ENCODE data around the gene SLC10A1.

SLC10A1 gene

GRCh38 chr14:69808919-69809808, 12.1 kb upstream of the SLC10A1 start:
- DNase-seq: no peak

- no peak for DNase-seq
Observed at GRCh38 chr14:69807192-69807591, 10.2 kb upstream of the SLC10A1 start.

GRCh38 chr14:69804902-69805301, 7.9 kb upstream of the SLC10A1 start:
- DNase-seq: no peak

GRCh38 chr14:69803753-69804152, 6.7 kb upstream of the SLC10A1 start:
- no peak for DNase-seq

- no peak for DNase-seq
Observed at GRCh38 chr14:69798339-69798735, 1.3 kb upstream of the SLC10A1 start.

- DNase-seq: no peak
Observed at GRCh38 chr14:69797573-69798338, 715 bp upstream of the SLC10A1 start.

GRCh38 chr14:69795691-69796090, 1.4 kb downstream of the SLC10A1 start:
- no peak for DNase-seq

- DNase-seq: no peak
Observed at GRCh38 chr14:69794791-69795190, 2.2 kb downstream of the SLC10A1 start.

- no peak for DNase-seq
Observed at GRCh38 chr14:69792887-69793421, 4.1 kb downstream of the SLC10A1 start.

GRCh38 chr14:69789118-69789640, 7.9 kb downstream of the SLC10A1 start:
- no peak for DNase-seq

- DNase-seq: no peak
Observed at GRCh38 chr14:69786603-69787002, 10.4 kb downstream of the SLC10A1 start.

- no peak for DNase-seq
Observed at GRCh38 chr14:69784942-69785341, 12.1 kb downstream of the SLC10A1 start.

GRCh38 chr14:69780952-69781351, 16.1 kb downstream of the SLC10A1 start:
- no peak for DNase-seq

- no peak for DNase-seq
Observed at GRCh38 chr14:69780092-69780491, 16.9 kb downstream of the SLC10A1 start.

- no peak for DNase-seq
Observed at GRCh38 chr14:69779088-69779487, 18.0 kb downstream of the SLC10A1 start.

- DNase-seq: no peak
Observed at GRCh38 chr14:69776875-69777453, 20.1 kb downstream of the SLC10A1 start.

- DNase-seq: no peak
Observed at GRCh38 chr14:69775012-69775411, 22.0 kb downstream of the SLC10A1 start.

GRCh38 chr14:69773571-69774276, 23.3 kb downstream of the SLC10A1 start:
- no peak for DNase-seq

GRCh38 chr14:69772082-69773017, 24.7 kb downstream of the SLC10A1 start:
- no peak for DNase-seq

- no peak for DNase-seq
Observed at GRCh38 chr14:69771136-69771535, 25.9 kb downstream of the SLC10A1 start.

- DNase-seq: no peak
Observed at GRCh38 chr14:69770559-69770958, 26.5 kb downstream of the SLC10A1 start.
